ENCODE results near the gene DPP6.

Gene DPP6

GRCh38 chr7:154783281-154783909 is 731.2 kb downstream of the DPP6 start:
- DNase-seq = no peak

- DNase-seq = no peak
Measured at GRCh38 chr7:154785898-154786297, 733.7 kb downstream of the DPP6 start.

- DNase-seq = peak; percentile 82
Measured at GRCh38 chr7:154789404-154789803, 737.2 kb downstream of the DPP6 start.

GRCh38 chr7:154791611-154792010 is 739.4 kb downstream of the DPP6 start:
- DNase-seq = peak; percentile 32

- no peak for DNase-seq
Measured at GRCh38 chr7:154792436-154793055, 740.3 kb downstream of the DPP6 start.

- no peak for DNase-seq
Measured at GRCh38 chr7:154794147-154794780, 742.1 kb downstream of the DPP6 start.

- DNase-seq = no peak
Measured at GRCh38 chr7:154795014-154795413, 742.8 kb downstream of the DPP6 start.

- DNase-seq = peak; percentile 45
Measured at GRCh38 chr7:154795437-154795836, 743.2 kb downstream of the DPP6 start.

- no peak for DNase-seq
Measured at GRCh38 chr7:154804449-154804848, 752.3 kb downstream of the DPP6 start.

- DNase-seq = no peak
Measured at GRCh38 chr7:154812027-154812426, 759.8 kb downstream of the DPP6 start.

- no peak for DNase-seq
Measured at GRCh38 chr7:154817224-154817896, 765.2 kb downstream of the DPP6 start.

GRCh38 chr7:154827007-154827406 is 774.8 kb downstream of the DPP6 start:
- no peak for DNase-seq

- DNase-seq = peak; percentile 57
Measured at GRCh38 chr7:154832557-154833138, 780.5 kb downstream of the DPP6 start.

GRCh38 chr7:154836021-154836448 is 783.8 kb downstream of the DPP6 start:
- no peak for DNase-seq

GRCh38 chr7:154837087-154837486 is 784.9 kb downstream of the DPP6 start:
- no peak for DNase-seq

- no peak for DNase-seq
Measured at GRCh38 chr7:154837622-154838021, 785.4 kb downstream of the DPP6 start.

- no peak for DNase-seq
Measured at GRCh38 chr7:154840086-154840485, 787.9 kb downstream of the DPP6 start.

GRCh38 chr7:154841731-154842331 is 789.6 kb downstream of the DPP6 start:
- no peak for DNase-seq

GRCh38 chr7:154842591-154842990 is 790.4 kb downstream of the DPP6 start:
- no peak for DNase-seq

GRCh38 chr7:154843670-154844237 is 791.6 kb downstream of the DPP6 start:
- no peak for DNase-seq

GRCh38 chr7:154844499-154844898 is 792.3 kb downstream of the DPP6 start:
- no peak for DNase-seq

GRCh38 chr7:154844955-154845354 is 792.8 kb downstream of the DPP6 start:
- no peak for DNase-seq

- DNase-seq = no peak
Measured at GRCh38 chr7:154848464-154848863, 796.3 kb downstream of the DPP6 start.

Measured in midbrain (tissue), 1 donor.